Measurements from ENCODE around the gene IGSF1.

IGSF1 gene, protein sequence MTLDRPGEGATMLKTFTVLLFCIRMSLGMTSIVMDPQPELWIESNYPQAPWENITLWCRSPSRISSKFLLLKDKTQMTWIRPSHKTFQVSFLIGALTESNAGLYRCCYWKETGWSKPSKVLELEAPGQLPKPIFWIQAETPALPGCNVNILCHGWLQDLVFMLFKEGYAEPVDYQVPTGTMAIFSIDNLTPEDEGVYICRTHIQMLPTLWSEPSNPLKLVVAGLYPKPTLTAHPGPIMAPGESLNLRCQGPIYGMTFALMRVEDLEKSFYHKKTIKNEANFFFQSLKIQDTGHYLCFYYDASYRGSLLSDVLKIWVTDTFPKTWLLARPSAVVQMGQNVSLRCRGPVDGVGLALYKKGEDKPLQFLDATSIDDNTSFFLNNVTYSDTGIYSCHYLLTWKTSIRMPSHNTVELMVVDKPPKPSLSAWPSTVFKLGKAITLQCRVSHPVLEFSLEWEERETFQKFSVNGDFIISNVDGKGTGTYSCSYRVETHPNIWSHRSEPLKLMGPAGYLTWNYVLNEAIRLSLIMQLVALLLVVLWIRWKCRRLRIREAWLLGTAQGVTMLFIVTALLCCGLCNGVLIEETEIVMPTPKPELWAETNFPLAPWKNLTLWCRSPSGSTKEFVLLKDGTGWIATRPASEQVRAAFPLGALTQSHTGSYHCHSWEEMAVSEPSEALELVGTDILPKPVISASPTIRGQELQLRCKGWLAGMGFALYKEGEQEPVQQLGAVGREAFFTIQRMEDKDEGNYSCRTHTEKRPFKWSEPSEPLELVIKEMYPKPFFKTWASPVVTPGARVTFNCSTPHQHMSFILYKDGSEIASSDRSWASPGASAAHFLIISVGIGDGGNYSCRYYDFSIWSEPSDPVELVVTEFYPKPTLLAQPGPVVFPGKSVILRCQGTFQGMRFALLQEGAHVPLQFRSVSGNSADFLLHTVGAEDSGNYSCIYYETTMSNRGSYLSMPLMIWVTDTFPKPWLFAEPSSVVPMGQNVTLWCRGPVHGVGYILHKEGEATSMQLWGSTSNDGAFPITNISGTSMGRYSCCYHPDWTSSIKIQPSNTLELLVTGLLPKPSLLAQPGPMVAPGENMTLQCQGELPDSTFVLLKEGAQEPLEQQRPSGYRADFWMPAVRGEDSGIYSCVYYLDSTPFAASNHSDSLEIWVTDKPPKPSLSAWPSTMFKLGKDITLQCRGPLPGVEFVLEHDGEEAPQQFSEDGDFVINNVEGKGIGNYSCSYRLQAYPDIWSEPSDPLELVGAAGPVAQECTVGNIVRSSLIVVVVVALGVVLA (N-terminal part only)

DNA sequence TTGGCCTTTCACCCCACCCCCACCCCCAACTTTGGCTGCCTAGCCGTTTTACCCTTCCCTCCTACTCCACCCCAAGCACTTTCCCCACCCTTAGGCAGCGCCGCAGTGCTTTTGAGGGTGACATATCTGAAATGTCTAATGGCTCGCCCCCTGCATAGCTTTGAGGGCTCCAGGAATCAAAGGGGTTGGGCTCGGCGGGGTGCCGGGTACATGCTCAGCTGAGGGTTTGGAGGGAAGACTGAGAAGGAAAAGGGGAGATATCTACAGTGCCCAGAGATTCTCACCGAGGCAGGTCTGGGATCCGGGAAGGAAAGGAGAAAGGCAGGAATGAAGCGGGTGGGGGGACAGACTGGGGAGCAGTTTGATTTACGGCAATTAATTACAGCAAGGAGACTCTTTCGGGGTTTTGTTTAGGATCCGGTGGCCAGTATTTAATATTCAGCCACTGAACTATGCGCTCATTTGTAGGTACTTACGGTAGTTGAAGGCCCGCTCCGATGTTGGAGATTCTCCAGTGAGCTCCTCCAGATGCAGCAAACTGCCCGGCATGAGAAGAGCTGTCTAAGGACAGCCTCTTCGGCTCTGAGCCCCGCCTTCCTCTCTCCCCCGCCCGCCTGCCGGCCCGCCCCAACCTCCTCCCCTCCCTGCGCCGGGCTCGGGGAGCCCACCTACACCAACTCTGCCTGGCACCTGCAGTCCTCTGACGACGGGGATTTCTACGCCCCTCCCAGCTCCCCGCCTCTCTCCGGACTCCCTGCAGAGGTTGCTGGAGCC lies at the start of gene IGSF1:
IGSF1 (minus strand) TSS at position 569 of the 774 bp plus-strand sequence. CDS start 2,632 bp downstream, outside the sequence.
- DNase-seq (ENCODE audit: extremely low read depth, insufficient read length) = peak; percentile 9
- TF ChIP-seq, protein P1, sequence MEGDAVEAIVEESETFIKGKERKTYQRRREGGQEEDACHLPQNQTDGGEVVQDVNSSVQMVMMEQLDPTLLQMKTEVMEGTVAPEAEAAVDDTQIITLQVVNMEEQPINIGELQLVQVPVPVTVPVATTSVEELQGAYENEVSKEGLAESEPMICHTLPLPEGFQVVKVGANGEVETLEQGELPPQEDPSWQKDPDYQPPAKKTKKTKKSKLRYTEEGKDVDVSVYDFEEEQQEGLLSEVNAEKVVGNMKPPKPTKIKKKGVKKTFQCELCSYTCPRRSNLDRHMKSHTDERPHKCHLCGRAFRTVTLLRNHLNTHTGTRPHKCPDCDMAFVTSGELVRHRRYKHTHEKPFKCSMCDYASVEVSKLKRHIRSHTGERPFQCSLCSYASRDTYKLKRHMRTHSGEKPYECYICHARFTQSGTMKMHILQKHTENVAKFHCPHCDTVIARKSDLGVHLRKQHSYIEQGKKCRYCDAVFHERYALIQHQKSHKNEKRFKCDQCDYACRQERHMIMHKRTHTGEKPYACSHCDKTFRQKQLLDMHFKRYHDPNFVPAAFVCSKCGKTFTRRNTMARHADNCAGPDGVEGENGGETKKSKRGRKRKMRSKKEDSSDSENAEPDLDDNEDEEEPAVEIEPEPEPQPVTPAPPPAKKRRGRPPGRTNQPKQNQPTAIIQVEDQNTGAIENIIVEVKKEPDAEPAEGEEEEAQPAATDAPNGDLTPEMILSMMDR (IDR thresholded peaks at IDR 0.05; ENCODE audit: insufficient read depth, low read length, poor library complexity, severe bottlenecking) = no peak
- Histone ChIP-seq H3K36me3 (ENCODE audit: control insufficient read depth, insufficient read depth, low read length) (no peaks in the 10 kb centered on the region), H3K4me3 (replicated peaks; ENCODE audit: low read depth, low read length) (no peak within 1 kb of the TSS), H3K27me3 (replicated peaks; ENCODE audit: control insufficient read depth, insufficient read depth, low read length) (no peaks in the 10 kb centered on the region)

DNA sequence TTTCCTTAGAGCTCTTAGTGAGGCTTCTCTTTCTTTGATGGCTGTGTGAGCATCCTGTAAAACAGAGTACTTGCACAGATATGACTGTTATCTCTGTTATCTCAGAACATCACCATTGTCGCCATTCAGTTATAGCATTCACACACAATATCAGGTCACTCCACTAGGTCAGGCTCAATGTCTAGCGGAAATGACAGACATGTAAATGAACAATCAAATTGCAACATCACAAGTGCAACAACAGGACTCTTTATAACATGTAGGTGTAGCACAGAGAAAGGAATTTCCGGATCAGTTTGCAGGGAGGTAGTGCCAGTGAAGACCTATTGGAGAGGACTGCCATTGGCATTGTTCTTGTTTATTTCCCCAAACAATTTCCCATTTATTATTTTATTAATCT lies 43.2 kb upstream of the IGSF1 start:
- Histone ChIP-seq H3K36me3 (ENCODE audit: control insufficient read depth, insufficient read depth, low read length) (no peaks in the 10 kb centered on the region), H3K4me3 (replicated peaks; ENCODE audit: low read depth, low read length) (no peak overlapping the region), H3K27me3 (replicated peaks; ENCODE audit: control insufficient read depth, insufficient read depth, low read length) (no peaks in the 10 kb centered on the region; the same call in 1 of the 2 replicates)
- TF ChIP-seq, protein P1 (IDR thresholded peaks at IDR 0.05; ENCODE audit: insufficient read depth, low read length, poor library complexity, severe bottlenecking) = no peak
- DNase-seq (ENCODE audit: extremely low read depth, insufficient read length) = no peak

DNA sequence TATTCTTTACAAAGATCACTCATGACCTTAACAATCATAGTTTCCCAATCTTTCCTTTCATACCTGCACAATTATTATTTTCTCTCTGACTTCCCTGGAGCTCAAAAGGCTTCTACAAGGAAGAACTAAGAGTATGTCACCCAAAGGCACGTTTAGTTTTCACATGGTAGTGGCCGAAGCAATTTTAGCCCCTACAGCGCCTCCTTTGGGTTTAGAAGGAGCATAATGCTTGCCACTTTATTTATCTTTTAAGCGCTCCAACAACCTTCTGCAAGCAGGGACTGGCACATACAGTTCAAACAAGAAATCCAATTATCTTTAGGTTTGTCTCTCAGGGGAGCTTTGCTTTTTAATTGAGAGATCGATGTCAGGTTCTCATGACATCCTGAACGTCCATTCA lies 42.0 kb upstream of the IGSF1 start:
- no peak for DNase-seq (ENCODE audit: extremely low read depth, insufficient read length)
- no peaks in the 10 kb centered on the region; the same call in 1 of the 2 replicates for H3K27me3 ChIP-seq (replicated peaks; ENCODE audit: control insufficient read depth, insufficient read depth, low read length)
- TF ChIP-seq, protein P1 (IDR thresholded peaks at IDR 0.05; ENCODE audit: insufficient read depth, low read length, poor library complexity, severe bottlenecking) = no peak
- no peaks in the 10 kb centered on the region for H3K36me3 ChIP-seq (ENCODE audit: control insufficient read depth, insufficient read depth, low read length)
- no peak overlapping the region for H3K4me3 ChIP-seq (replicated peaks; ENCODE audit: low read depth, low read length)

DNA sequence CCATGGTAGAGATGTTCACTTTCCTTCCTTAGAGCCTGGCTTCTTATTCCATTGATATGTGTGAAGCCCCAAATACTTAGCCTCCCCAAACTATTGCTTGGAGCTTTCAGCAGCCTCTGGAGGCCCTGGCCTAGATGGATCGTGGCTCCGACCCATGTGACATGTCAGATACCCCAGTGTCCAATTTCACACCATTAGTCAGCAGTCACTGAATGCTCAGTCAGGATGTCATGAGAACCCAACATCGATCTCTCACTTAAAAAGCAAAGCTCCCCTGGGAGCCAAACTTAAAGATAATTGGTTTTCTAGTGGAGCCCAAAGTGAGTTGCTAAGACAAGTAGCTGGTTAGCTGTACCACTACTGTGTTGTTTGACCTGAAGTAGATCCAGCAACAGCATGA lies 41.6 kb upstream of the IGSF1 start:
- H3K4me3 ChIP-seq (replicated peaks; ENCODE audit: low read depth, low read length) = no peak overlapping the region
- no peaks in the 10 kb centered on the region for H3K36me3 ChIP-seq (ENCODE audit: control insufficient read depth, insufficient read depth, low read length)
- H3K27me3 ChIP-seq (replicated peaks; ENCODE audit: control insufficient read depth, insufficient read depth, low read length) = no peaks in the 10 kb centered on the region; the same call in 1 of the 2 replicates
- TF ChIP-seq, protein P1 (IDR thresholded peaks at IDR 0.05; ENCODE audit: insufficient read depth, low read length, poor library complexity, severe bottlenecking) = no peak
- DNase-seq (ENCODE audit: extremely low read depth, insufficient read length) = no peak

DNA sequence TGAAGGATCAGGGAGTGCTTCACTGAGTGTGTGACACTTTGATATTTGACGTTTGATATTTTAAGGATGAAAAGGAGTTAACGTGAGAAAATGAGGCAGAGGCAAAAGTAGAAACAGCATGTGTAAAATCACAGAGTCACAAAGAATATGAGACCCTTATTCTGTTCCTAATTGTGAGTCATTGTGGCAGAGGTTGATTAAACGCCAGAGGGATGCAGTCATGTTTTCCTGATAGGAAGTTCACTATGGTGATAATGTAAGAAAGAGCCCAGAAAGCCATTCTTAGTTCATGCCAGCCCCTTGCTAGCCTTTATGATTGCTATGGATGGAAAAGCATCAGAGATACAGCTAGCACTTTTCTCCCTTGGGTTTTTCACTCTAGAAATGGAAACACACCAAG lies 33.5 kb upstream of the IGSF1 start:
- Histone ChIP-seq H3K27me3 (replicated peaks; ENCODE audit: control insufficient read depth, insufficient read depth, low read length) (no peaks in the 10 kb centered on the region), H3K36me3 (ENCODE audit: control insufficient read depth, insufficient read depth, low read length) (no peaks in the 10 kb centered on the region), H3K4me3 (replicated peaks; ENCODE audit: low read depth, low read length) (no peak overlapping the region)
- no peak for DNase-seq (ENCODE audit: extremely low read depth, insufficient read length)
- TF ChIP-seq, protein P1 (IDR thresholded peaks at IDR 0.05; ENCODE audit: insufficient read depth, low read length, poor library complexity, severe bottlenecking) = no peak

Data from GM06990 (cell line).